Stimulated activated naive CD8-positive, alpha-beta T cell treated with anti-CD3 and anti-CD28 coated beads, Interleukin-15, Interleukin-2, amounts not matched to agents 100 ng/mL and 50 ng/mL, for 24 hours (primary cell): ENCODE measurements around the gene FBXO31.
A peak's percentile ranks its signal among the peaks of the same experiment; 100 is the strongest.

ENCODE experiments used
- H3K27ac Mint-ChIP-seq: one replicate; pipeline ENCODE4 v1.8.0; 2021; ENCODE audit warnings: mild to moderate bottlenecking, mixed read lengths
- H3K27me3 Mint-ChIP-seq: one replicate; pipeline ENCODE4 v1.8.0; 2021; ENCODE audit warnings: mixed read lengths
- H3K36me3 Mint-ChIP-seq: one replicate; pipeline ENCODE4 v1.8.0; 2021; ENCODE audit warnings: low read depth, mixed read lengths
- H3K4me1 Mint-ChIP-seq: one replicate; pipeline ENCODE4 v1.8.0; 2021; ENCODE audit warnings: low read depth, mixed read lengths
- H3K4me3 Mint-ChIP-seq: one replicate; pipeline ENCODE4 v1.8.0; 2021; ENCODE audit warnings: mild to moderate bottlenecking, mixed read lengths
- H3K9me3 Mint-ChIP-seq: one replicate; pipeline ENCODE4 v1.8.0; 2021; ENCODE audit warnings: mixed read lengths

FBXO31 gene

DNA sequence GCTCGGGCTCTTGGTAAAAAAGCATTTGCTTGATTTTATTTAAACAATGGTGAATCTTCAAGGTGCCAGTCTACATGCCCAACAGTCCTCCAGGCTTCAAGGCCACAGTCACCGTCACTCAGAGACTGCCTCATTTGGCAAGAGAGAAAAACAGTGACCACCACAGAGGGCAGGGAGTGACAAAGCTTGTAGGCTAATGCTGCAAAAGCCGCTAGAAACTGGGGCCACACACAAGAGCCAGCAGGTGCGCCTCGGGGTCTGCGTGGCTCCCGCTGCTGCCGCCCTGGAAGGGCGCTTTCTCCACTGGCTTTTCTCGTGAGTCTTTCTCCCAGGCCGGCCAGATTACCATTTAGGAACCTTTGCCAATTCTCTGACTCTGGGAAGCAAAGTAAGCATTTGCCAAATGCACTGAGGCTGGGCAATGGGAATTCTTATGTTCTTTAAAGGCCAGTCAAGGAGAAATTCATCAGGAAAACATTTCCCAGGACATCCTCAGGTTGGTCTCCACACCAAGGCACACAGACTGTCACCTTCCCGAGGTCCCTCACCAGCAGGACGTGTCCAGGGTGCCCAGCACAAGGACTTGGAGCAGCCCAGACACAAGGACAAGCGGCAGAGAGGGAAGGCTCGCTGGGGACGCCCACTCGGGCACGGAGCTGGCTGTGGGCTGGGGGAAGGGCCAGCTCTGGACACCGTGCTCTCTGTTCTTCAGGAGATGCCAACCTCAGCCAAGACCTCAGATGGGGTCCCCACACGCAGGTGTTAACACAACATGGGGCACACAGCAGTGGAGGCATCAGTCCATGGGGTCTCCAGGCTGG, 53.9 kb downstream of the FBXO31 start:
- Mint-ChIP-seq H3K36me3 (peaks cover 26% of the 10 kb centered on the region), H3K27me3 (no peaks in the 10 kb centered on the region), H3K4me3 (no peak overlapping the region), H3K4me1 (peaks cover 4% of the 10 kb centered on the region), H3K27ac (no peak overlapping the region), H3K9me3 (no peaks in the 10 kb centered on the region)

- Mint-ChIP-seq H3K9me3 (no peaks in the 10 kb centered on the region), H3K4me1 (peaks cover 4% of the 10 kb centered on the region), H3K27ac (no peak overlapping the region), H3K4me3 (no peak overlapping the region), H3K27me3 (no peaks in the 10 kb centered on the region), H3K36me3 (peaks cover 22% of the 10 kb centered on the region)
Measured at GRCh38 chr16:87328846-87329245, 54.7 kb downstream of the FBXO31 start.

DNA sequence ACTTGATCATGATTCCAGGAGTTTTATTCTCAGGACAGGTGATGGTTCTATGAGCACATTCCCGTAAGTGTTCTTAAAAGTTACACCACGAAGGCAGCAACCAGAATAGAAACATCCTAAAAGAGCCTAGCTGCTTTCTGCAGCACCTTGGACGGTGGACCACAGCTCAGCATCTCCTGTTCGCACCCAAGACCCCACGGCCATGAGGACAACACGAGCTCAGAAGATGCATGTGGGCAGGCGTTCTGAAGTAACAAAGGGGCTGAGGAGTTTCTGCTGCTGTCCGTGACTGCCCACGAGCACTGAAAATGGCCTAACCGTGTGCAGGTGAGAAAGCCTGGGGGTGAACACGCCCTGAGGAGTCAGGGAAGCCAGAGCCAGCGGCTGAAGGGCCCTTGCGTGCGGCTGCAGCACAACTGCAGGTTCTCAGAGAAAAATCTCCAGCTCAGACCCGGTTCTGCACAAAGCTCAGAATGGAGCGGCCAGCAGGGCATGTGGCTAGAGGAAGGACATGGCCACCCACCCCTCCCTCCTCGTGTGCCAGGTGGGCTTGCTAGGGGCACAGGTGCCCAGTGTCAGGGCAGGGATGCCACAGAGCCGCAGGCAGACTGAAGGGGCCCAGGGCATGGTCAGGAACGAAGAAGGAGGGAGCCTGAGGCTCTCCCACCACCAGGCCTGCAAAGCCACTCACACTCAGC, 55.6 kb downstream of the FBXO31 start:
- Mint-ChIP-seq H3K4me3 (no peak overlapping the region), H3K36me3 (peaks cover 19% of the 10 kb centered on the region), H3K9me3 (no peaks in the 10 kb centered on the region), H3K27me3 (no peaks in the 10 kb centered on the region), H3K4me1 (peaks cover 4% of the 10 kb centered on the region), H3K27ac (no peak overlapping the region)

DNA sequence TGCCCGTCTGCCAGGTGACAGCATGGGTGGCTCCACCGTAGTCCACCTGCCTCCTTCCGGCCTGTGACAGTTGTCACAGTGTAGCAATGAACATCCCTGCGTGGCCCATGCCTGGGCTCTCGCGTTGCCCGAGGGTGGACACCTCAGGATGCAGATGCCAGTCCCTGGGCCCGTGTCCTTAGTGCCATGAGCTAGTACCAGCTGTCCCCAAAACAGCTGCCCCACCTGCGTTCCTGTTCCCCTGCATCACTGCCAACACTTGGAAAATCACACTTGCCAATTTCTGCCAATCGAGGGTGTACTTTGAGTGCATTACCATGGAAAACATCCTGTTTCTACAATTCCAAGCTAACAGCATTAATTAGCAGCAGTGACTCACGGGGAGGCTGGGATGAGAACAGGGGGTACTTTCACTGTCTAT, 57.4 kb downstream of the FBXO31 start:
- Mint-ChIP-seq H3K36me3 (peaks cover 14% of the 10 kb centered on the region), H3K9me3 (no peaks in the 10 kb centered on the region), H3K27ac (peak overlapping the region; percentile 41), H3K27me3 (no peaks in the 10 kb centered on the region), H3K4me3 (no peak overlapping the region), H3K4me1 (peaks cover 4% of the 10 kb centered on the region)

- no peak overlapping the region for H3K4me3 Mint-ChIP-seq
- H3K4me1 Mint-ChIP-seq = peaks cover 4% of the 10 kb centered on the region
- H3K27me3 Mint-ChIP-seq = no peaks in the 10 kb centered on the region
- no peaks in the 10 kb centered on the region for H3K9me3 Mint-ChIP-seq
- H3K27ac Mint-ChIP-seq = no peak overlapping the region
- peaks cover 7% of the 10 kb centered on the region for H3K36me3 Mint-ChIP-seq
Measured at GRCh38 chr16:87325423-87325858, 58.1 kb downstream of the FBXO31 start.

GRCh38 chr16:87324411-87325275, 58.9 kb downstream of the FBXO31 start:
- Mint-ChIP-seq H3K27ac (no peak overlapping the region), H3K4me1 (peaks cover 4% of the 10 kb centered on the region), H3K36me3 (peaks cover 7% of the 10 kb centered on the region), H3K27me3 (no peaks in the 10 kb centered on the region), H3K4me3 (no peak overlapping the region), H3K9me3 (no peaks in the 10 kb centered on the region)

DNA sequence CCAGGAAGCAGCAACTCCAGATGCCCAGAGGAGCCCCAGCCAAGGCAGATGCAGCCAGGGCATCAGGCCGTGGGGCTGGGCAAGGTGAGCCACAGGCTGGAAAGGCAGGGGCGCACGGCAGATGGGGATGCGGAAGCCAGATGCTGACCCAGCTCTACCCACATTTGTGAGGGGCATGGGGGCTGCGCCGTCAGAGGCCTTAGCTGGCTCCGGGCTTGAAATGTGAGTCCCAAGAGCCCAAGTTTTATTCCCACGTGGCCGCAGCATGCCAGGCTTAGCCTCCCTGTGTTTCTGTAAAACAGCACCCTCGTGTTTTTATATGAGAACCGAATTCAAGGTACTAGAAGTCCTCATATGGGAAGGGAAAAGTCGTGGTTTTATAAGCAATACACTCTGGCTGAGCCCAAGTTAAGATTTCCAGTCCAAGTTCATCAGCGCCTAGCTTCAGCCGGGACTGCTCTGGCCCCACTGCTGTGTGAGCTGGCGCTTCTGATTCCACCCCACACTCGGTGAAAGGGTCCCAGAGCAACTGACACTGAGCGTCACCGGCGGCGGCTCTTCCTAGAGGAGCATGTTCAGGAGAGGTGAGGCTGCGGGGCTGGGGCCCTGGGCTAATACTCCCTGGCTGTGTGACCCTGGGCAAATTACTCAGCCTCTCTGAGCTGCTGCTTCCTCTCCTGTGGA, 59.7 kb downstream of the FBXO31 start:
- no peak overlapping the region for H3K4me3 Mint-ChIP-seq
- peaks cover 10% of the 10 kb centered on the region for H3K36me3 Mint-ChIP-seq
- no peak overlapping the region for H3K27ac Mint-ChIP-seq
- H3K4me1 Mint-ChIP-seq = peaks cover 7% of the 10 kb centered on the region
- H3K9me3 Mint-ChIP-seq = no peaks in the 10 kb centered on the region
- no peaks in the 10 kb centered on the region for H3K27me3 Mint-ChIP-seq

GRCh38 chr16:87322833-87323726, 60.5 kb downstream of the FBXO31 start:
- Mint-ChIP-seq H3K4me1 (peaks cover 15% of the 10 kb centered on the region), H3K27me3 (no peaks in the 10 kb centered on the region), H3K4me3 (no peak overlapping the region), H3K27ac (no peak overlapping the region), H3K36me3 (peaks cover 18% of the 10 kb centered on the region), H3K9me3 (no peaks in the 10 kb centered on the region)

GRCh38 chr16:87322360-87322759, 61.2 kb downstream of the FBXO31 start:
- H3K36me3 Mint-ChIP-seq = peaks cover 19% of the 10 kb centered on the region
- no peak overlapping the region for H3K27ac Mint-ChIP-seq
- peaks cover 19% of the 10 kb centered on the region for H3K4me1 Mint-ChIP-seq
- H3K4me3 Mint-ChIP-seq = no peak overlapping the region
- H3K9me3 Mint-ChIP-seq = no peaks in the 10 kb centered on the region
- H3K27me3 Mint-ChIP-seq = no peaks in the 10 kb centered on the region

DNA sequence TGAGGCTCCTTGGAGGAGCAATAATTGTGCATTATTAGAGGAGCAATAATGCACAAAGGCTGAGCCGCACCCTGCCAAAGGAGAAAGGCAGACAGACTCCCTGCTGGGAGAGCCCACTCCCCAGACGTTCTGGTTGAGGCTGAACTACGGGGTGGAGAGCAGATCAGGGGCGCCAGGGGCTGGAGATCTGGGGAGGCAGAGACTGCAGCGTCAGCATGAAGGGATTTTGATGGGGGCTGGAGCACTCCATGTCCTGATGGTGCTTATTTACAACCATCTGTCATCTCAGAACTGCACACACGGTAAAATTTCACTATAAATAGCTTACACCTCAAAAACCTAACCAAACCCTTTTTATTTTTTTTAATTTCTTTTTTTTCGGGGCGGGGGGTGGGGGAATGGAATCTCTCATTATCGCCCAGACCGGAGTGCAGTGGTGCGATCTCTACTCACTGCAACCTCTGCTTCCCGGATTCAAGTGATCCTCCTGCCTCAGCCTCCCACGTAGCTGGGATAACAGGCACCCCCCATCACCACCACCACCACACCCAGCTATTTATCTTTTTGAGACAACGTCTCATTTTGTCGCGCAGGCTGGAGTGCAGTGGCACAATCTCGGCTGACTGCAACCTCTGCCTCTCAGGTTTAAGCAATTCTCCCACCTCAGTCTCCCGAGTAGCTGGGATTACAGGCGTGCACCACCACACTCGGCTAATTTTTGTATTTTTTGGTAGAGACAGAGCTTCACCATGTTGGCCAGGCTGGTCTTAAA, 62.1 kb downstream of the FBXO31 start:
- H3K27ac Mint-ChIP-seq = no peak overlapping the region
- peaks cover 24% of the 10 kb centered on the region for H3K4me1 Mint-ChIP-seq
- H3K9me3 Mint-ChIP-seq = no peaks in the 10 kb centered on the region
- H3K36me3 Mint-ChIP-seq = peaks cover 19% of the 10 kb centered on the region
- H3K4me3 Mint-ChIP-seq = no peak overlapping the region
- H3K27me3 Mint-ChIP-seq = no peaks in the 10 kb centered on the region

GRCh38 chr16:87320510-87321227, 62.9 kb downstream of the FBXO31 start:
- no peaks in the 10 kb centered on the region for H3K9me3 Mint-ChIP-seq
- no peak overlapping the region for H3K27ac Mint-ChIP-seq
- no peak overlapping the region for H3K4me3 Mint-ChIP-seq
- no peaks in the 10 kb centered on the region for H3K27me3 Mint-ChIP-seq
- peaks cover 16% of the 10 kb centered on the region for H3K36me3 Mint-ChIP-seq
- peaks cover 21% of the 10 kb centered on the region for H3K4me1 Mint-ChIP-seq

- Mint-ChIP-seq H3K27me3 (no peaks in the 10 kb centered on the region), H3K9me3 (no peaks in the 10 kb centered on the region), H3K36me3 (peaks cover 16% of the 10 kb centered on the region), H3K4me3 (no peak overlapping the region), H3K27ac (no peak overlapping the region), H3K4me1 (peaks cover 21% of the 10 kb centered on the region)
Measured at GRCh38 chr16:87319997-87320491, 63.5 kb downstream of the FBXO31 start.
